ENCODE measurements around the gene RNF214. TPM values are rescaled to one million over a fixed set of nuclear protein-coding genes. Genes with fewer than 3 reads are reported as not detected.
A peak's percentile ranks its signal among the peaks of the same experiment; 100 is the strongest.
"Not testable (repeated sequence)": the region's sequence is repeated elsewhere in the genome, so short reads cannot be mapped to it uniquely, and the experiment has no call there.

The RNF214 gene
- total RNA-seq, 1 donor from 2014 or later = 27.6 TPM

DNA sequence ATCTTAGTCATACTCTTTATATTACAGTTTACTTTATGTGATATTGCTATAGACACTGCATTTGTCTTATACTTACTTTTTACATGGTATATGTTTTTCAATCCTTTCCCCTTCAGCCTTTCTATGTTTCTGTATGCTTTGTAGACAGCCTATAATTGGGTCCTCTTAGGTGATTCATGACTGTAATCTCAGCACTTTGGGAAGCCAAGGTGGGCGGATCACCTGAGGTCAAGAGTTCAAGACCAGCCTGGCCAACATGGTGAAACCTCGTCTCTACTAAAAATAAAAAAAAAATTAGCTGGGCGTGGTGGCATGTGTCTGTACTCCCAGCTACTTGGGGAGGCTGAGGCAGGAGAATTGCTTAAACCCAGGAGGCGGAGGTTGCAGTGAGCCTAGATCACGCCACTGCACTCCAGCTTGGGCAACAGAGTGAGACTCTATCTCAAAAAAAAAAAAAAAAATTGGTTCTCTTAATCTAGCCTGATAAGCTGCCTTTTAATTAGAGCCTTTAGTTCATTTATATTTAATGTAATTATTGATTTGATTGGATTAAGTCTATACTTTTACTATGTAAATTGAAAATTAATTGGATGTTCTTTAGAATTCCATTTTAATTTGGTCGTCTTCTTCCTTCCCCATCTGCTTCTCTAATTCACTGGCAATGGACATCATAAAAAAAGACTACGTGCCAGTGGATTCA, 32.3 kb downstream of the RNF214 start:
- not testable (repeated sequence) for DNase-seq (ENCODE audit: low spot score)

DNA sequence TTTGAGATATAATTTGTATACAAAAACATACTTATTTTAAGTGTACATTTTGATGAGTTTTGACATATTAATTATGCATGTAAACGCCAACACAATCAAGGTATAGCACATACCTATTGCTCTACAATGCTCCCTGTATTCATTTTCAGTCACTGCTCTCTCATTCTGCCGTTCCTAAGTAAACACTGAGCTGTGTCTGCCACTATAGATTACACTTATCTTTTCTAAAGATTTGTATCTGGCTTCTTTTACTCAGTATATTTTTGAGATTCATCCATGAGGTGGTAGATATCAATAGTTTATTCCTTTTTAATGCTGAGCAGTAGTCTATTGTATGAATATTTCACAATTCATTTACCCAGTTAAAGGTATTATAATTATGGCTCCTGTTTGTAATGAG, 33.3 kb downstream of the RNF214 start:
- intact Hi-C loops (cut with DNase I) = no loop called here
- no peak for DNase-seq (ENCODE audit: low spot score)

More for the DNA sequence above, 32.3 kb downstream of the RNF214 start:
- intact Hi-C loops (cut with DNase I) = not testable (repeated sequence)

DNA sequence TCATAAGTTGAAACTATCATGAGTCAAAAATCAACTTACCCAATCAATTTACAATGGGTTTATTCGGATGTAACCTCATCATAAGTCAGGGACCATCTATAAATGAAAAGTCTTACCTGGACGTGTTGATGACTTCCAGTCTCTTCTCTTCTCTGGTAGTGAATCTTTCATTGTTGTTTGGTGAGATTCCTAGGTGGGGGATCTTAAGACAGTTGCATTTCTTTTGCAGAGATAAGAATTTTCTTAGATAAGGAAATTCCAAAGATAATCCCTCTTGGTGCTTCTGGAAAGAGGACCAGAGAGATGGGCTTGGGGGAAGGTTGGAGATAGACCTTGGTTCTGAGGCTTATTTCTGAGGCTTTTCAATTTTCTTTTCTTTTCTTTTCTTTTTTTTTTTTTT, 37.4 kb downstream of the RNF214 start:
- intact Hi-C loops (cut with DNase I) = no loop called here
- DNase-seq (ENCODE audit: low spot score) = no peak

DNA sequence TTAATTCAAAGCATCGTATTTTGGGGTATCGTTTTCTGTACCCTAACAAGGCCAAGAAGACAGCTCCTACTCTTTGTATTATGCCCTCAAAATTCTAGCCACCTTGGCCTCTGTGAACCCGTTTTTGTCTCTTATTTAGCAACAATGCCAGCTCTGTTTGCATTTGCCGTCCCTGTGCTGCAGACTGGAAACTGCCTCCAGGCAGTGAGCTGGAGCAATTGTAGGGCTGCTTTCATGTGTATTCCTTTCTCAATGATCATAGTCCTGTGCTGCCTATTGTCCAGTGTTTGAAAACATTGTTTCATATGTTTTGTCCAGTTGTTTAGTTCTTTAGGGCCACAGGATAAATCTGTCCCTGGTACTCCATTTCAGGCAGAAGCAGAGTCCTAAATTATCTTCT, 38.7 kb downstream of the RNF214 start:
- DNase-seq (ENCODE audit: low spot score) = no peak
- intact Hi-C loops (cut with DNase I) = no loop called here

DNA sequence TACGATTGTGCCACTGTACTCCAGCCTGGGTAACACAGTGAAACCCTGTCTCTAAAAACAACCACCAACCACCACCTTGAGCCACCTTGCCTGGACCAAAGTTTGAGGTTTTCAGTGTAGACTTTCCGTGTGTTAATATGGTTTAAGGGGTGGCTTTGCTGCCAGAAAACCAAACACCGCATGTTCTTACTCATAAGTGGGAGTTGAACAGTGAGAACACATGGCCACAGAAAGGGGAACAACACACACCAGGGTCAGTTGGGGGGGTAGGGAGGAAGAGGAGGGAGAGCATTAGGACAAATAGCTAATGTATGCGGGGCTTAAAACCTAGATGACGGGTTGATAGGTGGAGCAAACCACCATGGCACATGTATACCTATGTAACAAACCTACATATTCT, 39.7 kb downstream of the RNF214 start:
- intact Hi-C loops (cut with DNase I); DNase-seq (ENCODE audit: low spot score): not testable (repeated sequence)

DNA sequence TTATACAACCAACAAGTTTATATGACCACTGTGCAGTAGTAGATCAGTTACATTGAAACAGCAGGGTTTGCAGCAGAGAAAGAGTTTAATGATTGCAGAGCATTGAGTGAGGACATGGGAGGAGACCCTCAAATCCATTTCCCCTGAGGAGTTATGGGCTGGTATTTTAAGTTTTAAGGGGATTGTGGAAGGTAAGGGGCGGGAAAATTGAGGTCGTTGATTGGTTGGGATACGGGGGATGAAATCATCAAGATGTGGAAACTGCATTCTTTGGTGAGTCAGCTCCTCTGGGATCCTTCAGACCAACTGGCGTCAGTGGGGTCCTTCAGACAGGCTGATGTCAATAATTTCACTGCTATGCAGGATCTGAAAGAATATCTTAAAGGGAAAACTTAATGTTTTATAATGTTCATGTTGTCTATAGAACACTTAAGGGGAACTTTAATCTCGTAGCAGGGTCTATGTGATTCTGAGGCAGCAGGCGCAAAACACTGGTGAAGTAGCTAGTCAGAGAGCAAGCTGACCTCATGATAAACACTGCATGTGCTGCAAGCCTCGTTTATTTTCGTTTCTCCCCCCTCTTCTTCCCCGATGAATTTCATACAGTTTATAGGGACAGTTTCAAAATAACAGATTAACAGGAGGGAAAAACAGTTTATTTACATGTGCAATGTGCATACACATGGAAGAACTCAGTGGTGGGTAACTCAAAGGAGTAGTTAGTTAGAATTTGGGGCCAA, 41.2 kb downstream of the RNF214 start:
- DNase-seq (ENCODE audit: low spot score) = no peak
- intact Hi-C loops (cut with DNase I) = no loop called here

DNA sequence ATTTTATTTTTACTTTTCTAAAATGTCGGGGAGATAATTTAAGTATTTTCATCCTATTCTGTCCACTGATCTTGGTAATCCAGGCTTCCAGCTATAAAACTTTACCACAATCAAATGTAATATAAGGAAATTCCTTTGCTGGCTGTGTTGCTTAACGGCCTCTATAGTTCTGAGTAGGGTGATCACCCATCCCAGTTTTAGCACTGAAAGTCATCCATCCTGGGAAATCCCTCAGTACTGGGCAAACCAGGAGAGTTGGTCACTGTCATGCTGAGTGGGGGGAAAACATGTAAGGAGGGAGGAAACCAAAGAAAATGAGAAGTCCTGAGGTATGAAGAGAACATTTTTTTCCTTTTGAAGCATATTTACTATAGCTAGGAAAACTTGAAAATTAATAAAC, 45.9 kb downstream of the RNF214 start:
- intact Hi-C loops (cut with DNase I) = no loop called here
- no peak for DNase-seq (ENCODE audit: low spot score)

DNA sequence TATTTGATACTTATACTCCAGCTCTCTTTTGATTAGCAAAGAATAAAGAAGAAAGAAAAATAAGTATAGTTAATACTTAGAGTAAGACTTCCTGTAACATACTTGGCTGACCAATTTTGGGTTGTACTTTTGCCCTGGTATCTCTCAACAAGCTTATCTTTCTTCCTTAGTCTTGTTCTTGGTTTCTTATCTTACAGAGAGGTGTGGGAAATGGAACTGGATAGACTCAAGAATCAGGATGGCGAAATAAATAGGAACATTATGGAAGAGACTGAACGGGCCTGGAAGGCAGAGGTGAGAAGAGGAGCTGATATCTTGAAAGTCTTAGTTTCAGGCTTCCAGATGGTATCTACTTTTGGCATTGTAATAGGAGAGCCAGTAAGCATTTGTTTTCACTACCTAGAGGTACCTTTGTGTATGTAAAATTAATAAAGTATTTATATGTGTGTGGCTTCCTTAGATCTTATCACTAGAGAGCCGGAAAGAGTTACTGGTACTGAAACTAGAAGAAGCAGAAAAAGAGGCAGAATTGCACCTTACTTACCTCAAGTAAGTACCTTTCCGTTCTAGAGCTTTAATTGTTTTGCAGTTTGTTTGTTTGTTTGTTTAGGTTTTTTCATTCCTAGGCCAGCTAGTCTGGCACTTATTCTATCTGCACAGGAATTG, 47.4 kb downstream of the RNF214 start:
- intact Hi-C loops (cut with DNase I) = no loop called here
- no peak for DNase-seq (ENCODE audit: low spot score)

DNA sequence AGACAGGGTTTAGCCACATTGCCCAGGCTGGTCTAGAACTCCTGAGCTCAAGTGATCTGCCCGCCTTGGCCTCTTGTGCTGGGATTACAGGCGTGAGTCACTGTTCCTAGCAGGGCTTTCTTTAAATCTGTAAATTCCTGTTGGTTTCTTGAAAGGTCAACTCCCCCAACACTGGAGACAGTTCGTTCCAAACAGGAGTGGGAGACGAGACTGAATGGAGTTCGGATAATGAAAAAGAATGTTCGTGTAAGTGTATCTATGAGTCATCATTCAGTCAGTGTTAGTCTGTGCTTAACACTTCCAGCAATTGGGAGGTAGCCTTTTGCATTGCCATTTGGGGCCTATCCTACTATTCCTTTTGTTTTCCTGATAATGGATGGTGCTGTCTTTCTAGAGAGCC, 48.7 kb downstream of the RNF214 start:
- DNase-seq (ENCODE audit: low spot score) = no peak
- intact Hi-C loops (cut with DNase I) = no loop called here

DNA sequence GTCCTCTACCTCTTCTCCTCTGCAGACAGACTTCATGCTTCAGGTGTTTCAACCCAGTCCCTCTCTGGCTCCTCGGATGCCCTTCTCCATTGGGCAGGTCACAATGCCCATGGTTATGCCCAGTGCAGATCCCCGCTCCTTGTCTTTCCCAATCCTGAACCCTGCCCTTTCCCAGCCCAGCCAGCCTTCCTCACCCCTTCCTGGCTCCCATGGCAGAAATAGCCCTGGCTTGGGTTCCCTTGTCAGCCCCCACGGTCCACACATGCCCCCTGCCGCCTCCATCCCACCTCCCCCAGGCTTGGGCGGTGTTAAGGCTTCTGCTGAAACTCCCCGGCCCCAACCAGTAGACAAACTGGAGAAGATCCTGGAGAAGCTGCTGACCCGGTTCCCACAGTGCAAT, 49.4 kb downstream of the RNF214 start:
- peak; percentile 51 for DNase-seq (ENCODE audit: low spot score)
- intact Hi-C loops (cut with DNase I) = no loop called here

DNA sequence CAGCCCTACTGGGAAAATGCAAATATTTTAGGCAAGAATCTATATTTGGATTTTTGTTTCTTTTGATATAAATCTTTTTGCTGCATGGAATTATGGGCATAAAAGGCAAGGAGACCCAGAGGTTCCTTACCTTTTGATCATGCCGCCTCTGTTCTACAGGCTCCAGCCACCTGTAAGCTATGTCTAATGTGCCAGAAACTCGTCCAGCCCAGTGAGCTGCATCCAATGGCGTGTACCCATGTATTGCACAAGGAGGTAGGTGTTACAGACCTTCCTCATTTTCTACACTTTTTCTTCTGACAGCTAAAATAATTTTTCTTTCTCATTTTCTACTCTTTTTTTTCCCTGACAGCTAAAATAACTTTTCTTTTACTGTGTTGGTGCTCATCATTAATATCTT, 50.5 kb downstream of the RNF214 start:
- intact Hi-C loops (cut with DNase I) = no loop called here
- DNase-seq (ENCODE audit: low spot score) = peak; percentile 47

DNA sequence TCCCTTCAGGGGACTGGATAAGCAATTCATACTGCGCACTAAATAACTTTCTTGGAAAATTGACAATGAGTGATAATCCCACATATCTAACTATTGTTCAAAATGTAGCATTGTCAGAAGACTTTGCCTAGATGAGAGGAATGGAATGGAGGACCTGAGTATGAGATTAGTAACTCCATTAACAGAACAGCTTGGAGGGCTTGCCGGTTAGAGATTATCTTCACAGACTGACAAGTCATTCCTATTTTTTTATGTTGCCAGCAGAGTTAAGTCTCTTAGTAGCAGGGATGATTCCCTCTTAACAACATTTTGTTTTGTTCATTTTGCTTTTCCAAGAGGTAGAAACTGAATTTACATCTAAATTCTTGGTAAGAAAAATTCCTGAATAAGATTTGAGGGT, 51.6 kb downstream of the RNF214 start:
- no peak for DNase-seq (ENCODE audit: low spot score)
- intact Hi-C loops (cut with DNase I) = no loop called here

DNA sequence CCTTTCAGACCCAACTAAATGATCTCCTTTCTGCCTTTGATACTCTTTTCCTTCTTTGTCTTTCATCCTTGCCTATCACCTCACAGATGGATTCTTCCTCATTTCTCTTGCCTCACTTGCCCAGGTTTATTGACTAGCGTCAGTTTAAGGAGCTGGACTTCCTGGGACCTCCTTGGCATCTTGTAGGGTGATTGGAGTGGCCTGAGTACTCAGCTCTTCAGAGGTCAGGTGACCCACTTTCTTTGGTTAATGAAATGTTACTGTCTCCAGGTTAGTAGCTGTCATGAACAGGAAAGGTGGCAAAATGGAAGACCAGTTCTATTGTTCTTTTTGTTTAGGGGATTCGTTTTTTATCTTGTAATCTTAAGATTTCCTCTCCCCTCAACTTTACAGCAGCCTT, 54.1 kb downstream of the RNF214 start:
- intact Hi-C loops (cut with DNase I) = no loop called here
- no peak for DNase-seq (ENCODE audit: low spot score)

DNA sequence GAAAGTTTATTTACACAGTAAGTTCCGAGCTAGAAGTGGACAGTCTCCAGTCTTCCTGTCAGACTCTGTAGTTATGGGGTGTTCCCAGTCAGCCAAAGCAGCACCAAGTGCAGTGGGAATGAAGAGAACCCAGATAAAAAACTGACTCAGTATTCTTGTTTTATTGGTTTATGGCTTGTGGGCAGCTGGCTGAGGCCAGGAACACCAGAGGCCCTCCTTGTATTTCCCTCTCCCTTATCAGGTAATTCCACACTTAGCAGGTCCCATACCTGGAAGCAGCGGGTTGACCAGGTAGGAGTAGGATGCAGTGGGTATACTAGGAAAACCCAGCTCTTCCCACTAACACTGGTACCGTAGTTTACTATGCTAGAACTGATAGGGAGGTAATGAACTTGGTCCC, 55.2 kb downstream of the RNF214 start:
- DNase-seq (ENCODE audit: low spot score) = no peak

DNA sequence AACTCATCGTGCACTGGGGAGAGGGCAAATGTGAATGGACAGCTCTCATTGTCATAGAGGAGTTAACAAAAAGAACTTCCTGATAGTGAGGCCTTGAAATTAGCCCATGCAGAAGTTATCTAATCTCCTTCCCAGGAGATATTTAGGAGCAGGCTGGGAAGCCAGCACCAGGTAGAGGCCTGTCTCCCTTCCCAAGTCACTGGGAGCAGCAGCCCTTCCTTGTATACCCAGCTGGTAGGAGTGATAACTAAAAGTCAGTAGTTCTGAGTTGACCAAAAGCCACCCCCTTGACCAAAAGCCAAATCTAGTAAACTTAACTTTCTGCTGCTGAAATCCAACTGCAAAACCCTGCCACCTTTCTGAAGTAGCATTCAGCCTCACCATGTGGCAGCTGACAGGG, 57.3 kb downstream of the RNF214 start:
- peak; percentile 26 for DNase-seq (ENCODE audit: low spot score)
- intact Hi-C loops (cut with DNase I) = no loop called here

More for the DNA sequence above, 55.2 kb downstream of the RNF214 start:
- intact Hi-C loops (cut with DNase I) = no loop called here

DNA sequence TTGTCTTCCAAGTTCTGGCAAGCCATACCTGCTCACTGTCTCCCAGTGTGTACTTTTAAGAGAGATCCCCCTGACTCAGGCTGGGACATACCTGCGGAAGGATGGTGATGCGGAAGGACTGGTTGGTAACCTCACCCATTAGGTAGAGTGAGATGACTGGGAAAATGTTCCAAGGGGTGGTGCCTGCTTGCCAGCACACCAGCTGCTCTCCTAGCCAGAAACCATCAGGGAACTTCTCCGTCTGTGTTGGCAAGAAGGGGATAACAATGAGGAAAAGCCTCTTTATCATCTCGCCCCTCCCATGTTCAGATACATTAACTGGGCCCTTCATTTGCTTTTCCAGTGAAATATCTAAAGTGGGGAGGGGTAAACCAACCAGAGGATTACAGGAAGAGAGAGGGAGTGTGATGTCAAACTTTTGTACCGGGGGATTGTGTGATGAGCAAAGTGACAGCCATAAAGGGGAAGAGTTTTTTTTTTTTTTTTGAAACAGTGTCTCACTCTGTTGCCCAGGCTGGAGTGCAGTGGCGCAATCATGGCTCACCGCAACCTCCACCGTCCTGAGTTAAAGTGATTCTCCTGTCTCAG, 58.4 kb downstream of the RNF214 start, which contains the start of gene BACE1-AS:
TSS of gene BACE1-AS (plus strand) at position 538 of the 588 bp plus-strand sequence.
- DNase-seq (ENCODE audit: low spot score) = peak; percentile 63
- intact Hi-C loops (cut with DNase I) = no loop called here

DNA sequence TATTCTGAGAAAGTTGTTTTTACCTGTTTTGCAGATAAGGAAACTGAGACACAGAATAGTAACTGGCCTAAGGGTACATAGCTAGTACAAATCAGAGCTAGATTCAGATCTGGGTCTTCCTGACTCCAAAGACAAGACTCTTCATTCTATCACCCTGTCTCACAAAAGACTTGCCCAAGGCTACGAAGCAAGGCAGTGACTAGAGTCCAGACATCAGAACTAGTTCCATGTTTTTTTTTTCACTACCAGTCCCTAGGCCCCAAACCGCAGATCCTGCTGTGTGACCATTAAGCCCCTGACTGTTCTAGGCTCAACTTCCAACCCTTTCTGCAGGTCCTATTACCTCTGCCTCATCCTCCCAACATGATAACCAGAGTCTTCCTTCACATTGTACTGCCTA, 60.1 kb downstream of the RNF214 start:
- intact Hi-C loops (cut with DNase I) = no loop called here
- no peak for DNase-seq (ENCODE audit: low spot score)

DNA sequence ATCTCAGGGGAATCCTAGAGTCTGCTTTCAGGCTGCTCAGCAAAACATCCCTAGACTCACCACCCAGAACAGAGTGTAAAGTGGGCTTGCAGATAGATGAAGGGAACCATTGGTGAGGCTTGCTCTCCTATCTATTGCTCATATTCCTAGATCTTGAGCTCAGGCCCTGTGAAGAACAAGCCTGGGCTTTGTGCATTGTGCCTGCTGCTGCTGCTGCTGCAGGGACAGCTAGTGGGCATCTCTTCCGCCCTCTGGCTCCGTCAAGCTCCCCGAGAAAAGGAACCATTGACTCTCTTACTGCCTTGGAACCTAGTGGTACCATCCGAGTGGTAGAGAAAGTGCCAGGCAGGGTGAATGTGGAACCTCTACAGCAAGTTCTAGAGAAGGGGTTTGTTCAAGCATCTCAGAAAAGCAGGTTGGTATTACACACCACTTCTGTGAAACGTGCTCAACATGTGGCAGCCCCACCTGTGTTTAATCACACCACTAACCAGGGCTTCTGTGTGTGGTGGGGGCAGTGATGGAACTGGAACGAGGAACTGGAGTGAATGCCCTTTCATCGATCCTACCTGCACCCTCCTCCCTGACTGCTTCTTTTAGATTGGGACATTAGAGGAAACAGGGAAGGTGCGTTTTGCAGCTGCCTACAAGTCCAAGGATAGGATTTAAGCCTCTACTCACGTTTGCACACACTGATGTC, 63.1 kb downstream of the RNF214 start:
- intact Hi-C loops (cut with DNase I) = no loop called here
- DNase-seq (ENCODE audit: low spot score) = no peak

DNA sequence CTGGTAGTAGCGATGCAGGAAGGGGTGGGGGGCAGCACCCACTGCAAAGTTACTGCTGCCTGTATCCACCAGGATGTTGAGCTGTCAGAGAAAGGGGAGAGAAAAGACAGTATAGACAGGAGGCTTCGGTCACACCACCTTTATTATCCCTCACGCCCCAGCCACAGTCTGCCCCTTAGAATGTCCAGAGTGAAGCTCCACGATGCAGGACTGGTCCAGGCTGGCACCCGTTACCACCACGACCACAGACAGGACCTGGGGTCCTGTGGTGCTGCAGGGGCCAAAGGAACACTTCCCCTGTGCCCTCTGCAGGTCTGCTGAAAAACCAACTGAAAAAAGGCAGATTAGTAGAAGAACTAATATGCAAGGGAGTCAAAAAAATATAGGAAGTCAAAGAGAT, 64.4 kb downstream of the RNF214 start:
- peak; percentile 39 for DNase-seq (ENCODE audit: low spot score)
- intact Hi-C loops (cut with DNase I) = no loop called here

DNA sequence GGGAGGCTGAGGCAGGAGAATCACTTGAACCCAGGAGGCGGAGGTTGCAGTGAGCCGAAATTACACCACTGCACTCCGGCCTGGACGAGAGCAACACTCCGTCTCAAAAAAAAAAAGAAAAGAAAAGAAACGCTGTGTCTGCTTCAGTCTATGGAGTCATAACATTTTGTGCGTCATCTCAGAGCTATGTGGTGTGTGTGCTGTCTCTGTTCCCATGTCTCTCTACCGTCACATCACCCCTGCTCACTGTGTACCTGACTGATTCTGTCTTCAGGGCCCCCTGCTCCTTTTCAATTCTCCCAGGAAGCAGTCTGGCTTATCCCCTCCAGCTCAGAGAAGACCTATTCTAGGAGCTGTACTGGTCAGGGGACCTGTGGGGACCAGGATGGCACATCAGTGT, 65.7 kb downstream of the RNF214 start:
- intact Hi-C loops (cut with DNase I) = no loop called here

More for the DNA sequence above, 65.7 kb downstream of the RNF214 start:
- peak; percentile 54 for DNase-seq (ENCODE audit: low spot score)
